HepG2 (cell line): ENCODE data around the gene ISOC2. TPM values are rescaled to one million over a fixed set of nuclear protein-coding genes. Genes with fewer than 3 reads are reported as not detected.
A peak's percentile ranks its signal among the peaks of the same experiment; 100 is the strongest.

Experiments
- CAMTA2 ChIP-seq: sonication (generic); formaldehyde crosslinking; IDR thresholded peaks from 2 replicates; pipeline ENCODE4 v1.4.0; 2020; ENCODE audit warnings: mild to moderate bottlenecking, missing genetic modification reagents, borderline replicate concordance
- IKZF4 ChIP-seq: sonication (generic); formaldehyde crosslinking; IDR thresholded peaks from 2 replicates; pipeline ENCODE4 v1.5.1; 2020; ENCODE audit warnings: borderline replicate concordance, mild to moderate bottlenecking, low read depth, missing genetic modification reagents; ENCODE audit errors: not compliant biosample characterization
- KLF15 ChIP-seq: sonication (generic); formaldehyde crosslinking; IDR thresholded peaks from 2 replicates; pipeline ENCODE4 v1.8.1; 2023; ENCODE audit warnings: borderline replicate concordance, mild to moderate bottlenecking, inconsistent platforms, missing genetic modification reagents, mixed read lengths
- NONO ChIP-seq, 2 experiments: fragments of 450-650 bp in 1 of 2; sonication (generic) in 1 of 2; formaldehyde crosslinking in 1 of 2; IDR thresholded peaks in 1 of 2; conservative IDR thresholded peaks in 1 of 2; 2 replicates each; pipeline versions ENCODE4 v1.6.1 to v1.8.0; 2017 to 2022; ENCODE audit warnings: mild to moderate bottlenecking in 1 of 2, missing genetic modification reagents in 1 of 2, moderate library complexity in 1 of 2
- PAWR ChIP-seq: sonication (generic); formaldehyde crosslinking; IDR thresholded peaks from 2 replicates; pipeline ENCODE4 v1.4.0; 2020; ENCODE audit warnings: missing genetic modification reagents, mild to moderate bottlenecking, borderline replicate concordance
- PPARG ChIP-seq: conservative IDR thresholded peaks from 2 replicates; pipeline ENCODE4 v1.6.1; 2016; ENCODE audit warnings: missing biosample characterization, missing genetic modification reagents
- SMAD1 ChIP-seq: sonication (generic); formaldehyde crosslinking; IDR thresholded peaks from 2 replicates; pipeline ENCODE4 v1.4.0; 2020; ENCODE audit warnings: missing genetic modification reagents, low read depth, mild to moderate bottlenecking, borderline replicate concordance
- SP140L ChIP-seq: sonication (generic); formaldehyde crosslinking; IDR thresholded peaks from 2 replicates; pipeline ENCODE4 v1.4.0; 2020; ENCODE audit warnings: missing genetic modification reagents, borderline replicate concordance
- SP5 ChIP-seq: IDR thresholded peaks from 2 replicates; pipeline ENCODE4 v1.6.1; 2016; ENCODE audit warnings: low read depth, borderline replicate concordance
- ZKSCAN8 ChIP-seq: IDR thresholded peaks from 2 replicates; pipeline ENCODE4 v1.6.1; 2016; ENCODE audit warnings: borderline replicate concordance, missing genetic modification reagents, missing compliant biosample characterization
- ZNF331 ChIP-seq: sonication (generic); formaldehyde crosslinking; IDR thresholded peaks from 2 replicates; pipeline ENCODE4 v1.4.0; 2020; ENCODE audit warnings: missing genetic modification reagents
- ZNF335 ChIP-seq: sonication (generic); formaldehyde crosslinking; IDR thresholded peaks from 2 replicates; pipeline ENCODE4 v1.4.0; 2020; ENCODE audit warnings: missing genetic modification reagents
- polyA plus RNA-seq, 8 experiments: library from polyadenylated mRNA; depleted of rRNA in 3 of 8; stranded (reverse) in 7 of 8; unstranded in 1 of 8; fragments of >200 nt; fragmentation: Illumina TruSeq in 4 of 8; extraction: Trizol in 4 of 8; gene quantifications; 2 replicates each; pipeline versions ENCODE4 v1.2.1 to v1.2.3, GENCODE V29; 2011 to 2016; ENCODE audit warnings: low read depth in 4 of 8, missing spikeins in 1 of 8, mixed read lengths in 1 of 8; ENCODE audit not compliant: insufficient read depth in 1 of 8
- total RNA-seq, 5 experiments: library from RNA; depleted of rRNA; stranded (reverse); fragments of >200 nt; fragmentation: Illumina TruSeq; extraction: Trizol; gene quantifications; 2 replicates each; pipeline ENCODE4 v1.2.3, GENCODE V29; 2016; ENCODE audit warnings: low read depth in 1 of 5
- TF ChIP-seq, protein P1 (sequence below): sonication (generic); formaldehyde crosslinking; IDR thresholded peaks from 2 replicates; pipeline ENCODE4 v1.4.0; 2020; ENCODE audit warnings: missing genetic modification reagents
- TF ChIP-seq, protein P2 (sequence below): sonication (generic); formaldehyde crosslinking; conservative IDR thresholded peaks from 2 replicates; pipeline ENCODE4 v1.4.0; 2020; ENCODE audit warnings: missing genetic modification reagents
- TF ChIP-seq, protein P3 (sequence below): IDR thresholded peaks from 2 replicates; pipeline ENCODE4 v1.6.1; 2018; ENCODE audit warnings: missing genetic modification reagents
- TF ChIP-seq, protein P4 (sequence below): sonication (generic); formaldehyde crosslinking; IDR thresholded peaks from 2 replicates; pipeline ENCODE4 v1.8.0; 2023; ENCODE audit warnings: mild to moderate bottlenecking, missing genetic modification reagents
- TF ChIP-seq, protein P5 (sequence below): sonication (generic); formaldehyde crosslinking; IDR thresholded peaks from 2 replicates; pipeline ENCODE4 v1.4.0; 2020; ENCODE audit warnings: missing genetic modification reagents, borderline replicate concordance
- TF ChIP-seq, protein P6 (sequence below): sonication (generic); formaldehyde crosslinking; IDR thresholded peaks from 2 replicates; pipeline ENCODE4 v1.9.0; 2021; ENCODE audit warnings: missing genetic modification reagents, mild to moderate bottlenecking, borderline replicate concordance

ISOC2 gene
- total and polyA plus RNA-seq, 2 of the 13 experiments (the other 11 are each of a cell fraction or from before 2014, with no cell fraction given) = 76.8 to 105 TPM

DNA sequence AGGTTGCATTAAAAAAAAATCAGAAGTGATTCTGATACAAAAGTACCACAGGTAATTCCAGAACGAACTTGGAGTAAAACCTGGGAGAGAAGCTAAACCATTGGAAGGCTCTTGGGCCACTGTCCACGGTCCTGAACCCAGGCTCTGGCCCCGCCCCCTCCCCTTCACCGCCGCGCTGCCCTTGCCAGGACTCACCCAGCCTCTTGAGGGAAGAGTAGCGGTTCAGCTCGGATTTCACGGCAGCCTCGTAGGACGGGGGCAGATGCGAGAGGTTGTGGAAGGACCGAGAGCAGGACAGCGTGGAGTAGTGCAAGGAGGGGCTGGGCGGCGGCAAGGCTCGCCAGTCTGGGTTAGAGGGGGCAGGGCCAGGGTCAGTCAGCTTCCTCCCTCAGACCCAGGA lies 24.0 kb downstream of the ISOC2 start (continued):
- TF ChIP-seq, protein P1, sequence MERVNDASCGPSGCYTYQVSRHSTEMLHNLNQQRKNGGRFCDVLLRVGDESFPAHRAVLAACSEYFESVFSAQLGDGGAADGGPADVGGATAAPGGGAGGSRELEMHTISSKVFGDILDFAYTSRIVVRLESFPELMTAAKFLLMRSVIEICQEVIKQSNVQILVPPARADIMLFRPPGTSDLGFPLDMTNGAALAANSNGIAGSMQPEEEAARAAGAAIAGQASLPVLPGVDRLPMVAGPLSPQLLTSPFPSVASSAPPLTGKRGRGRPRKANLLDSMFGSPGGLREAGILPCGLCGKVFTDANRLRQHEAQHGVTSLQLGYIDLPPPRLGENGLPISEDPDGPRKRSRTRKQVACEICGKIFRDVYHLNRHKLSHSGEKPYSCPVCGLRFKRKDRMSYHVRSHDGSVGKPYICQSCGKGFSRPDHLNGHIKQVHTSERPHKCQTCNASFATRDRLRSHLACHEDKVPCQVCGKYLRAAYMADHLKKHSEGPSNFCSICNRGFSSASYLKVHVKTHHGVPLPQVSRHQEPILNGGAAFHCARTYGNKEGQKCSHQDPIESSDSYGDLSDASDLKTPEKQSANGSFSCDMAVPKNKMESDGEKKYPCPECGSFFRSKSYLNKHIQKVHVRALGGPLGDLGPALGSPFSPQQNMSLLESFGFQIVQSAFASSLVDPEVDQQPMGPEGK (CRISPR knock-in tag) = 0 out of 2 replicates have a peak, but pooled peaks have one; percentile 16
- TF ChIP-seq SP140L (CRISPR knock-in tag) (no peak), CAMTA2 (CRISPR knock-in tag) (no peak), KLF15 (CRISPR knock-in tag) (no peak), ZNF331 (peak; percentile 74), NONO (IDR thresholded peaks at IDR 0.05) (no peak), NONO (CRISPR knock-in tag; conservative IDR thresholded peaks at IDR 0.05) (no peak), SP5 (CRISPR knock-in tag) (peak; percentile 62), ZKSCAN8 (CRISPR knock-in tag) (no peak), PPARG (0 out of 2 replicates have a peak, but pooled peaks have one; percentile 42), PAWR (CRISPR knock-in tag) (no peak), SMAD1 (no peak), IKZF4 (peak; percentile 49), ZNF335 (CRISPR knock-in tag) (peak; percentile 68; the same call in 1 of the 2 replicates)
- TF ChIP-seq, protein P2, sequence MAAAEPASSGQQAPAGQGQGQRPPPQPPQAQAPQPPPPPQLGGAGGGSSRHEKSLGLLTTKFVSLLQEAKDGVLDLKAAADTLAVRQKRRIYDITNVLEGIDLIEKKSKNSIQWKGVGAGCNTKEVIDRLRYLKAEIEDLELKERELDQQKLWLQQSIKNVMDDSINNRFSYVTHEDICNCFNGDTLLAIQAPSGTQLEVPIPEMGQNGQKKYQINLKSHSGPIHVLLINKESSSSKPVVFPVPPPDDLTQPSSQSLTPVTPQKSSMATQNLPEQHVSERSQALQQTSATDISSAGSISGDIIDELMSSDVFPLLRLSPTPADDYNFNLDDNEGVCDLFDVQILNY (CRISPR knock-in tag) = no peak
- TF ChIP-seq, protein P3, sequence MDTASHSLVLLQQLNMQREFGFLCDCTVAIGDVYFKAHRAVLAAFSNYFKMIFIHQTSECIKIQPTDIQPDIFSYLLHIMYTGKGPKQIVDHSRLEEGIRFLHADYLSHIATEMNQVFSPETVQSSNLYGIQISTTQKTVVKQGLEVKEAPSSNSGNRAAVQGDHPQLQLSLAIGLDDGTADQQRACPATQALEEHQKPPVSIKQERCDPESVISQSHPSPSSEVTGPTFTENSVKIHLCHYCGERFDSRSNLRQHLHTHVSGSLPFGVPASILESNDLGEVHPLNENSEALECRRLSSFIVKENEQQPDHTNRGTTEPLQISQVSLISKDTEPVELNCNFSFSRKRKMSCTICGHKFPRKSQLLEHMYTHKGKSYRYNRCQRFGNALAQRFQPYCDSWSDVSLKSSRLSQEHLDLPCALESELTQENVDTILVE (CRISPR knock-in tag) = peak; percentile 78
- TF ChIP-seq, protein P4, sequence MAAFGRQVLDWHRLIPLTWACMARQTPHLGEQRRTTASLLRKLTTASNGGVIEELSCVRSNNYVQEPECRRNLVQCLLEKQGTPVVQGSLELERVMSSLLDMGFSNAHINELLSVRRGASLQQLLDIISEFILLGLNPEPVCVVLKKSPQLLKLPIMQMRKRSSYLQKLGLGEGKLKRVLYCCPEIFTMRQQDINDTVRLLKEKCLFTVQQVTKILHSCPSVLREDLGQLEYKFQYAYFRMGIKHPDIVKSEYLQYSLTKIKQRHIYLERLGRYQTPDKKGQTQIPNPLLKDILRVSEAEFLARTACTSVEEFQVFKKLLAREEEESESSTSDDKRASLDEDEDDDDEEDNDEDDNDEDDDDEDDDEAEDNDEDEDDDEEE (CRISPR knock-in tag) = peak; percentile 81
- TF ChIP-seq, protein P5, sequence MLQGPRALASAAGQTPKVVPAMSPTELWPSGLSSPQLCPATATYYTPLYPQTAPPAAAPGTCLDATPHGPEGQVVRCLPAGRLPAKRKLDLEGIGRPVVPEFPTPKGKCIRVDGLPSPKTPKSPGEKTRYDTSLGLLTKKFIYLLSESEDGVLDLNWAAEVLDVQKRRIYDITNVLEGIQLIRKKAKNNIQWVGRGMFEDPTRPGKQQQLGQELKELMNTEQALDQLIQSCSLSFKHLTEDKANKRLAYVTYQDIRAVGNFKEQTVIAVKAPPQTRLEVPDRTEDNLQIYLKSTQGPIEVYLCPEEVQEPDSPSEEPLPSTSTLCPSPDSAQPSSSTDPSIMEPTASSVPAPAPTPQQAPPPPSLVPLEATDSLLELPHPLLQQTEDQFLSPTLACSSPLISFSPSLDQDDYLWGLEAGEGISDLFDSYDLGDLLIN (CRISPR knock-in tag) = no peak
- TF ChIP-seq, protein P6, sequence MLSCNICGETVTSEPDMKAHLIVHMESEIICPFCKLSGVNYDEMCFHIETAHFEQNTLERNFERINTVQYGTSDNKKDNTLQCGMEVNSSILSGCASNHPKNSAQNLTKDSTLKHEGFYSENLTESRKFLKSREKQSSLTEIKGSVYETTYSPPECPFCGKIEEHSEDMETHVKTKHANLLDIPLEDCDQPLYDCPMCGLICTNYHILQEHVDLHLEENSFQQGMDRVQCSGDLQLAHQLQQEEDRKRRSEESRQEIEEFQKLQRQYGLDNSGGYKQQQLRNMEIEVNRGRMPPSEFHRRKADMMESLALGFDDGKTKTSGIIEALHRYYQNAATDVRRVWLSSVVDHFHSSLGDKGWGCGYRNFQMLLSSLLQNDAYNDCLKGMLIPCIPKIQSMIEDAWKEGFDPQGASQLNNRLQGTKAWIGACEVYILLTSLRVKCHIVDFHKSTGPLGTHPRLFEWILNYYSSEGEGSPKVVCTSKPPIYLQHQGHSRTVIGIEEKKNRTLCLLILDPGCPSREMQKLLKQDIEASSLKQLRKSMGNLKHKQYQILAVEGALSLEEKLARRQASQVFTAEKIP = no peak
